ENCODE results near the gene ABCA3.

DNA sequence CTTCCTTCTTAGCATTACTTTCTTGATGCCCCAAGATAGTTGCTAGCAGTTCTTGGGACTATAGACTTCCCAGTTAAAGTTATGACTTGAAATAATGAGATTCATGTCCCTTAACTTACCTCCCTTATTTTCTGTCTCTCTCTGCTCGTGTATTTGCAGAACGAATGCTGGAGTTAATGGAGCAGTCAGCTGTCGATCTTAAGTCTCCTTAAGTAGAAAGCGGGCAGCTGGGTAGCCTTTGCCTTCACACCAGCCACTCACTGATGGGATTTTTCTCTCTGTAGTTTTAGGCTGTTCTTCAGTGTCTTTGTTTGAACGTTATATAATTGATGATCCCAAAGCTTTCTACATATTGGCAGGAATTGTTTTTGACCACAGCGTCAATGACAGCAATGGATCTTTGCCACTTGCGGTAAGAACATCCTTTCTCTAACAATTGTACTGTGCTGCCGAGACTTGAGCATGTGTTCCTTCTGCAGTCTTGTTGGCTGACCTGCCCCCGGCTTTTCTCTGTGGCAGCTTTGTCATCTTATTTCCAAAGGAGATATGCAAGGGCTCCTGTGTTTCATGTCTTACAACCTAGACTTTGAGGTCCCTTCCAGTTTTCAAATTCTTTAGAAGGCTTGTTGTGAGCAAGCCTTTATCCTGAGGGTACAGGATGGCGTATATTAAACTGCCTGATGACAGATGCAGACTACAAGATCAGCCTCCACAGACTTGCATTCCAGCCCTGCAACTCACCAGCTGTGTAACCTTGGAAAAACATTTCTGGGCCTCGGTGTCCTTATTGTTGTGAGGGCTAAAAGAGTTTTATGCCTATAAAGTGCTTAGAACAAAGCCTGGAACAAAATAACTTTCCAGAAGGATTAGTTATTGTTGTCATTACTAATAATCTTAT is 25.1 kb upstream of the ABCA3 start:
- TF ChIP-seq, protein P1, sequence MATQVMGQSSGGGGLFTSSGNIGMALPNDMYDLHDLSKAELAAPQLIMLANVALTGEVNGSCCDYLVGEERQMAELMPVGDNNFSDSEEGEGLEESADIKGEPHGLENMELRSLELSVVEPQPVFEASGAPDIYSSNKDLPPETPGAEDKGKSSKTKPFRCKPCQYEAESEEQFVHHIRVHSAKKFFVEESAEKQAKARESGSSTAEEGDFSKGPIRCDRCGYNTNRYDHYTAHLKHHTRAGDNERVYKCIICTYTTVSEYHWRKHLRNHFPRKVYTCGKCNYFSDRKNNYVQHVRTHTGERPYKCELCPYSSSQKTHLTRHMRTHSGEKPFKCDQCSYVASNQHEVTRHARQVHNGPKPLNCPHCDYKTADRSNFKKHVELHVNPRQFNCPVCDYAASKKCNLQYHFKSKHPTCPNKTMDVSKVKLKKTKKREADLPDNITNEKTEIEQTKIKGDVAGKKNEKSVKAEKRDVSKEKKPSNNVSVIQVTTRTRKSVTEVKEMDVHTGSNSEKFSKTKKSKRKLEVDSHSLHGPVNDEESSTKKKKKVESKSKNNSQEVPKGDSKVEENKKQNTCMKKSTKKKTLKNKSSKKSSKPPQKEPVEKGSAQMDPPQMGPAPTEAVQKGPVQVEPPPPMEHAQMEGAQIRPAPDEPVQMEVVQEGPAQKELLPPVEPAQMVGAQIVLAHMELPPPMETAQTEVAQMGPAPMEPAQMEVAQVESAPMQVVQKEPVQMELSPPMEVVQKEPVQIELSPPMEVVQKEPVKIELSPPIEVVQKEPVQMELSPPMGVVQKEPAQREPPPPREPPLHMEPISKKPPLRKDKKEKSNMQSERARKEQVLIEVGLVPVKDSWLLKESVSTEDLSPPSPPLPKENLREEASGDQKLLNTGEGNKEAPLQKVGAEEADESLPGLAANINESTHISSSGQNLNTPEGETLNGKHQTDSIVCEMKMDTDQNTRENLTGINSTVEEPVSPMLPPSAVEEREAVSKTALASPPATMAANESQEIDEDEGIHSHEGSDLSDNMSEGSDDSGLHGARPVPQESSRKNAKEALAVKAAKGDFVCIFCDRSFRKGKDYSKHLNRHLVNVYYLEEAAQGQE (IDR thresholded peaks at IDR 0.05; ENCODE audit: insufficient read depth in 1 of 2, low read depth in 2 of 2, low read length in 1 of 2), result no peak
- TF ChIP-seq POLR2AphosphoS5 (IDR thresholded peaks at IDR 0.05; ENCODE audit: low read depth, low read length) (no peak), SIN3A (IDR thresholded peaks at IDR 0.05; ENCODE audit: borderline replicate concordance, insufficient read depth, low read depth, low read length) (no peak)
- TF ChIP-seq, protein P2, sequence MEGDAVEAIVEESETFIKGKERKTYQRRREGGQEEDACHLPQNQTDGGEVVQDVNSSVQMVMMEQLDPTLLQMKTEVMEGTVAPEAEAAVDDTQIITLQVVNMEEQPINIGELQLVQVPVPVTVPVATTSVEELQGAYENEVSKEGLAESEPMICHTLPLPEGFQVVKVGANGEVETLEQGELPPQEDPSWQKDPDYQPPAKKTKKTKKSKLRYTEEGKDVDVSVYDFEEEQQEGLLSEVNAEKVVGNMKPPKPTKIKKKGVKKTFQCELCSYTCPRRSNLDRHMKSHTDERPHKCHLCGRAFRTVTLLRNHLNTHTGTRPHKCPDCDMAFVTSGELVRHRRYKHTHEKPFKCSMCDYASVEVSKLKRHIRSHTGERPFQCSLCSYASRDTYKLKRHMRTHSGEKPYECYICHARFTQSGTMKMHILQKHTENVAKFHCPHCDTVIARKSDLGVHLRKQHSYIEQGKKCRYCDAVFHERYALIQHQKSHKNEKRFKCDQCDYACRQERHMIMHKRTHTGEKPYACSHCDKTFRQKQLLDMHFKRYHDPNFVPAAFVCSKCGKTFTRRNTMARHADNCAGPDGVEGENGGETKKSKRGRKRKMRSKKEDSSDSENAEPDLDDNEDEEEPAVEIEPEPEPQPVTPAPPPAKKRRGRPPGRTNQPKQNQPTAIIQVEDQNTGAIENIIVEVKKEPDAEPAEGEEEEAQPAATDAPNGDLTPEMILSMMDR (IDR thresholded peaks at IDR 0.05), result no peak
